ENCODE measurements around the gene FOXF1. TPM values are rescaled to one million over a fixed set of nuclear protein-coding genes. Genes with fewer than 3 reads are reported as not detected.

FOXF1 gene
- total RNA-seq, 6 donors from 2014 or later: 6.3 to 73.6 (median 24.5) TPM

DNA sequence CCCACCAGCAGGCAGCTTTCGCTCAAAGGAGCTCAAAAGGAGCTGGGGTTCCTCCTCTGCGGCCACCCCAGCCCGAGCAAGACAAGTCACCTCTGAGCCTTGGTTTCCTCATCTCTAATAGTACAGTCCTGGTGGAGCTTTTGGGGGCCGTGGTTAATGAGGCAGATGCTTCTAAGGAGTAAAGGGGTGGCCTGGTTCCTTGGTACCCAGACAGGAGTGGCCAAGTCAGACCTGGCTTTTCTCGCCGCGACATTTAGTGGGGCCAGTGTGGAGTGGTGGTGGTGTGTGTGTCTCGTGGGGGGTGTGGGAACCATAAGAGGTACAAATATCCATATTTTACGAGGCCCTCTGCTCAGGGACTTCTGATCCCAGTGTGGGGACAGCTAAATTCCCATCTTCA, 6.7 kb downstream of the FOXF1 start:
- Histone ChIP-seq H3K27ac (peak overlapping the region; percentile 75 to 97 (median 94)), H3K27me3 (peaks cover 0 to 12% (median 9%) of the 10 kb centered on the region in 4 donors)

DNA sequence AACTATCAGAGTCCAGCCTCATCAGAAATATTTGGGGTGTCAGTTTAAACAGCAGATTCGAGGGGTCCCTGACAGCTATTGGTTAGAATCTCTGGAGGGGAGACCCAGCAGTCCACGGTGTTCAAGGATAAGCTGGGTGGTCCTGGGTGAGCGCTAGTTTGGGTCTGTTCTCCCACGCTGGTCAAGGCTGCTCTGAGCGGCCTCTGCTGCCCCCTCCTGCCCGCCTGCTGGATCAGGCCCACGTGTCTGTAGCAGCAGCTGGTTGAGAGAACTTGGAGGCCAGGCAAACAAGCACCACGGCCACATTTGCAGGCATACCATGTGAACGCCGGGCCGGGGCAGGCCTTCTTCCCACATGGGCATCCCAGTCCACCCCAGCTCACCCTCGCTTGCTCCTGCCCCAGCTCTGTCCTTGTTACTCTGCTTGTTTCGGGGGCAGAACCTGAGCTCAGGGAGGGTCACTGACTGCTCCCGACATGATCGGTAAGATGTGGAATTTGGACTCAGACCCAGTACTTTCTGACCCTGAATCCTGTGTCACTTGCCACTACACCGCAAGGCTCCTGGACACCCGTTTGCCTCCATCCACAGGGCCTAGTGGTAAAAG, 7.4 kb downstream of the FOXF1 start:
- Histone ChIP-seq H3K4me1 (peaks cover 12 to 33% (median 26%) of the 10 kb centered on the region in 4 donors), H3K9me3 (no peaks in the 10 kb centered on the region), H3K36me3 (peaks cover 0 to 41% (median 3%) of the 10 kb centered on the region in 4 donors), H3K27ac (peak overlapping the region; percentile 75 to 97 (median 94)), H3K27me3 (peaks cover 0 to 11% (median 8%) of the 10 kb centered on the region in 4 donors), H3K4me3 (peak overlapping the region in 1 of 4 donors; percentile 66)
- DNase-seq (peak; percentile 51 to 90), ATAC-seq (ENCODE audit: low FRiP score in 2 of 2) (peak in 1 of 2 donors; percentile 77)
- WGBS, 2 donors: 21 to 23% methylated on average over 9 to 17 of the region's 17 CpGs
- TF ChIP-seq CTCF (IDR thresholded peaks at IDR 0.05): peak; percentile 50 to 81 (median 64)
- peak in 1 of 2 donors; percentile 25 for TF ChIP-seq POLR2AphosphoS5 (IDR thresholded peaks at IDR 0.05)
- no peak for TF ChIP-seq POLR2A (IDR thresholded peaks at IDR 0.05)

More for the DNA sequence above, 6.7 kb downstream of the FOXF1 start:
- no peak for ATAC-seq (ENCODE audit: low FRiP score in 2 of 2)
- DNase-seq: no peak
- 43 to 45% methylated on average over 6 to 9 of the region's 9 CpGs for WGBS, 2 donors
- Histone ChIP-seq H3K4me3 (peak overlapping the region in 3 of 4 donors; percentile 22 to 66 (median 66)), H3K9me3 (no peaks in the 10 kb centered on the region), H3K36me3 (peaks cover 0 to 48% (median 3%) of the 10 kb centered on the region in 4 donors), H3K4me1 (peaks cover 12 to 33% (median 26%) of the 10 kb centered on the region in 4 donors)
- TF ChIP-seq POLR2AphosphoS5 (IDR thresholded peaks at IDR 0.05) (no peak), CTCF (IDR thresholded peaks at IDR 0.05) (no peak), POLR2A (IDR thresholded peaks at IDR 0.05) (no peak), EP300 (IDR thresholded peaks at IDR 0.05) (no peak)

- WGBS, 2 donors: 76 to 78% methylated on average over 12 to 15 of the region's 16 CpGs
- Histone ChIP-seq H3K27me3 (peaks cover 0 to 8% (median 8%) of the 10 kb centered on the region in 4 donors), H3K9me3 (no peaks in the 10 kb centered on the region), H3K4me1 (peaks cover 12 to 33% (median 26%) of the 10 kb centered on the region in 4 donors), H3K36me3 (peaks cover 0 to 29% (median 3%) of the 10 kb centered on the region in 4 donors), H3K27ac (peak overlapping the region; percentile 61 to 97 (median 86)), H3K4me3 (peak overlapping the region in 1 of 4 donors; percentile 22)
- DNase-seq (peak in 1 of 2 donors; percentile 49), ATAC-seq (ENCODE audit: low FRiP score in 2 of 2) (peak in 1 of 2 donors; percentile 4)
- no peak for TF ChIP-seq CTCF (IDR thresholded peaks at IDR 0.05)
- TF ChIP-seq POLR2A (IDR thresholded peaks at IDR 0.05): no peak
- TF ChIP-seq EP300 (IDR thresholded peaks at IDR 0.05): no peak
- no peak for TF ChIP-seq POLR2AphosphoS5 (IDR thresholded peaks at IDR 0.05)
Measured at GRCh38 chr16:86519007-86519648, 8.8 kb downstream of the FOXF1 start.

GRCh38 chr16:86519649-86520316, 9.5 kb downstream of the FOXF1 start:
- DNase-seq: peak; percentile 55 to 81
- Histone ChIP-seq H3K27ac (peak overlapping the region; percentile 53 to 97 (median 68)), H3K27me3 (peaks cover 0 to 8% (median 8%) of the 10 kb centered on the region in 4 donors), H3K4me3 (peak overlapping the region in 2 of 4 donors; percentile 21 to 22), H3K9me3 (no peaks in the 10 kb centered on the region), H3K36me3 (peaks cover 0 to 24% (median 3%) of the 10 kb centered on the region in 4 donors), H3K4me1 (peaks cover 12 to 33% (median 26%) of the 10 kb centered on the region in 4 donors)
- 3 to 18% methylated on average over 25 to 29 of the region's 31 CpGs for WGBS, 2 donors
- peak; percentile 67 to 68 for ATAC-seq (ENCODE audit: low FRiP score in 2 of 2)
- TF ChIP-seq POLR2A (IDR thresholded peaks at IDR 0.05): no peak
- no peak for TF ChIP-seq EP300 (IDR thresholded peaks at IDR 0.05)
- TF ChIP-seq POLR2AphosphoS5 (IDR thresholded peaks at IDR 0.05): peak in 1 of 2 donors; percentile 32
- TF ChIP-seq CTCF (IDR thresholded peaks at IDR 0.05): peak; percentile 73 to 91 (median 84)

Measured in upper lobe of left lung (tissue), 6 donors.